HG03520 (cell line): ENCODE results near the gene CELSR2.

Source experiments
- ATAC-seq: cut with Tn5 transposase; IDR thresholded peaks from one replicate; pipeline ENCODE4 v1.9.1; 2021; ENCODE audit warnings: mild to moderate bottlenecking, moderate library complexity; ENCODE audit not compliant: unreplicated experiment

The CELSR2 gene

DNA sequence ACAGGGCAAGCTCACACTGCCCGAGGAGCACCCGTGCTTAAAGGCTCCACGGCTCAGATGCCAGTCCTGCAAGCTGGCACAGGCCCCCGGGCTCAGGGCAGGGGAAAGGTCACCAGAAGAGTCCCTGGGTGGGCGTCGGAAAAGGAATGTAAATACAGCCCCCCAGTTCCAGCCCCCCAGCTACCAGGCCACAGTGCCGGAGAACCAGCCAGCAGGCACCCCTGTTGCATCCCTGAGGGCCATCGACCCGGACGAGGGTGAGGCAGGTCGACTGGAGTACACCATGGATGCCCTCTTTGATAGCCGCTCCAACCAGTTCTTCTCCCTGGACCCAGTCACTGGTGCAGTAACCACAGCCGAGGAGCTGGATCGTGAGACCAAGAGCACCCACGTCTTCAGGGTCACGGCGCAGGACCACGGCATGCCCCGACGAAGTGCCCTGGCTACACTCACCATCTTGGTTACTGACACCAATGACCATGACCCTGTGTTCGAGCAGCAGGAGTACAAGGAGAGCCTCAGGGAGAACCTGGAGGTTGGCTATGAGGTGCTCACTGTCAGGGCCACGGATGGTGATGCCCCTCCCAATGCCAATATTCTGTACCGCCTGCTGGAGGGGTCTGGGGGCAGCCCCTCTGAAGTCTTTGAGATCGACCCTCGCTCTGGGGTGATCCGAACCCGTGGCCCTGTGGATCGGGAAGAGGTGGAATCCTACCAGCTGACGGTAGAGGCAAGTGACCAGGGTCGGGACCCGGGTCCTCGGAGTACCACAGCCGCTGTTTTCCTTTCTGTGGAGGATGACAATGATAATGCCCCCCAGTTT, 1.3 kb downstream of the CELSR2 start:
- ATAC-seq: no peak

DNA sequence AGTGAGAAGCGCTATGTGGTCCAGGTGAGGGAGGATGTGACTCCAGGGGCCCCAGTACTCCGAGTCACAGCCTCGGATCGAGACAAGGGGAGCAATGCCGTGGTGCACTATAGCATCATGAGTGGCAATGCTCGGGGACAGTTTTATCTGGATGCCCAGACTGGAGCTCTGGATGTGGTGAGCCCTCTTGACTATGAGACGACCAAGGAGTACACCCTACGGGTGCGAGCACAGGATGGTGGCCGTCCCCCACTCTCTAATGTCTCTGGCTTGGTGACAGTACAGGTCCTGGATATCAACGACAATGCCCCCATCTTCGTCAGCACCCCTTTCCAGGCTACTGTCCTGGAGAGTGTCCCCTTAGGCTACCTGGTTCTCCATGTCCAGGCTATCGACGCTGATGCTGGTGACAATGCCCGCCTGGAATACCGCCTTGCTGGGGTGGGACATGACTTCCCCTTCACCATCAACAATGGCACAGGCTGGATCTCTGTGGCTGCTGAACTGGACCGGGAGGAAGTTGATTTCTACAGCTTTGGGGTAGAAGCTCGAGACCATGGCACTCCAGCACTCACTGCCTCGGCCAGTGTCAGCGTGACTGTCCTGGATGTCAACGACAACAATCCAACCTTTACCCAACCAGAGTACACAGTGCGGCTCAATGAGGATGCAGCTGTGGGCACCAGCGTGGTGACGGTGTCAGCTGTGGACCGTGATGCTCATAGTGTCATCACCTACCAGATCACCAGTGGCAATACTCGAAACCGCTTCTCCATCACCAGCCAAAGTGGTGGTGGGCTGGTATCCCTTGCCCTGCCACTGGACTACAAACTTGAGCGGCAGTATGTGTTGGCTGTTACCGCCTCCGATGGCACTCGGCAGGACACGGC, 2.2 kb downstream of the CELSR2 start:
- no peak for ATAC-seq

GRCh38 chr1:109252167-109252892, 3.0 kb downstream of the CELSR2 start:
- no peak for ATAC-seq

DNA sequence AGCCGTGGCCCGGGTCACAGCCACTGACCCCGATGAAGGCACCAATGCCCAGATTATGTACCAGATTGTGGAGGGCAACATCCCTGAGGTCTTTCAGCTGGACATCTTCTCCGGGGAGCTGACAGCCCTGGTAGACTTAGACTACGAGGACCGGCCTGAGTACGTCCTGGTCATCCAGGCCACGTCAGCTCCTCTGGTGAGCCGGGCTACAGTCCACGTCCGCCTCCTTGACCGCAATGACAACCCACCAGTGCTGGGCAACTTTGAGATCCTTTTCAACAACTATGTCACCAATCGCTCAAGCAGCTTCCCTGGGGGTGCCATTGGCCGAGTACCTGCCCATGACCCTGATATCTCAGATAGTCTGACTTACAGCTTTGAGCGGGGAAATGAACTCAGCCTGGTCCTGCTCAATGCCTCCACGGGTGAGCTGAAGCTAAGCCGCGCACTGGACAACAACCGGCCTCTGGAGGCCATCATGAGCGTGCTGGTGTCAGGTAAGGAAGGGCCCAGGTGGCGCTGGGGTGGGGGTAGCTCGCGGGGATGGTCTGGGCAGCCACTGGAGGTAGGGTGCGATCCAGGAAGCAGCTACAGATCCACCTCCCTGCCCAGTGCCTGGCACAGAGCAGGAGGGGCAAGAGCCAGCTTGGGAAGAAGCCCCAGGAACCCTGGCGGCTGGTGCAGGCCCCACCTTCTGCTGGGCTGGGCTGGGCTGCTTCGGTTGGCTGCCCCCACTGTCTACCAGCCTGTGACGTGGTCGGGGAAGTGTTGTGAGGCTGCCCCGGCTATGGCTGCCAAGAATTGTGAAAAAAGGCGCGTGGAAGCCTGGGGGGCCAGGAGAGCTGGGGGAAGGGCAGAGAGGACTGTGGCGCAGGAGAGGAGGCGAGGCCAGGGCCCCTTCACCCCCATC, 3.8 kb downstream of the CELSR2 start:
- ATAC-seq: no peak

GRCh38 chr1:109253803-109254620, 4.7 kb downstream of the CELSR2 start:
- no peak for ATAC-seq

GRCh38 chr1:109254621-109255096, 5.3 kb downstream of the CELSR2 start:
- ATAC-seq: no peak

DNA sequence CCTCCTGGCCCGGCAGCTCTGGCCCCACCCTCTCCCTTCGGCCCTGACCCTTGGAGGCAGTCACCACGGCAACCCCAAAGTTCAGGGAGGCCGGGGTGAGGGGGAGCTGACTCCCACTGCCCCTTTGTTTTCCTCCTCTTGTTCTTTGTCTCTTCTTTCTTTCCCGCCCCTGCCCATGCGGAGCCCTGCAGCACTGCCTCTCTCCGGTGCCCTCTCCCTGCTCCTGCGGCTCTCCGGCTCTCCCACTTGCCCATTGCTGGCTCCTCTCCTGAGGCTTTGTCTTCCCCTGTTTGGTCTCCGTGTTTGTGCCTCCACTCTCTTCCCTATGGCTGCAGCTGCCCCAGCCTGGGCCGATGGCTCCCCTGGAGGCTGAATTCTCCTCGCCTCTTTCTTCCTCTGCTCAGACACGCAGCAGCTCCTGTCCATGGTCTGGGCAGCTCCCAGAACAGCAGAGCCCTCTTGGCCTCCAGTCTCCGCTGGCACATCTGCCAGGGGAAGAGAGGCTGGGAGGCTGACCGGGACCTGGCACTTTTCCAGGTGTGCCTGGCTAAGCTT, 5.8 kb downstream of the CELSR2 start:
- no peak for ATAC-seq

- ATAC-seq: no peak
These were observed 6.3 kb downstream of the CELSR2 start for GRCh38 chr1:109255678-109256077.

- ATAC-seq: no peak
These were observed 6.7 kb downstream of the CELSR2 start for GRCh38 chr1:109256085-109256484.

DNA sequence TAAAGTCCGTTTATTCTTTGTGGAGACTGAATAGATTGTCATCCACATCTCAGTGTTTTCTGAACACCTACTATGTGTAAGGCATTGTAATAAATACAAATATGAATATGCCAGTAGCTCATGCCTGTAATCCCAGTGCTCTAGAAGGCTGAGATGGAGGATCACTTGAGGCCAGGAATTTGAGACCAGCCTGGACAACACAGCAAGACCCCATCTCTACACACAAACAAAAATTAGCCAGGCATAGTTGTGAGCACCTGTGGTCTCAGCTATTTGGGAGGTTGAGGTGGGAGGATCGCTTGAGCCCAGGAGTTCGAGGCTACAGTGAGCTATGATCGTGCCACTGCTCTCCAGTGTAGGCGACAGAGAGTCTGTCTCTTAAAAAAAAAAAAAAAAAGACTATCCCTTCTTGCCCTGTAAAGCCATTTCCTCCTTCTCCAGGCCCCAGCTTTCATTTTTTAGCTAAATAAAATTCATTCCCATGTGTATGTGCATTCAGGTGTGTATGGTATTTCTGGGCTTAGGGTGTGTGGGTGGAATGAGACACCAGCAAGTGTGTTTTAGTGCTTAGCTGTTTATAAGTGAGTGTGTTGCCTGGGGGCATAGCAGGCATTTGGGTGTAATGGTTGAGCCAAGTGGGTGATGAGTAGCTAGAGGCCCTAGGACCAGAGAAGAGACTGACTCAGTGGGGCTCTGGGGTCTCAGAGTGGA, 7.8 kb downstream of the CELSR2 start:
- ATAC-seq: no peak

- ATAC-seq: no peak
These were observed 8.5 kb downstream of the CELSR2 start for GRCh38 chr1:109257682-109258421.

GRCh38 chr1:109258481-109259466, 9.4 kb downstream of the CELSR2 start:
- ATAC-seq: no peak

DNA sequence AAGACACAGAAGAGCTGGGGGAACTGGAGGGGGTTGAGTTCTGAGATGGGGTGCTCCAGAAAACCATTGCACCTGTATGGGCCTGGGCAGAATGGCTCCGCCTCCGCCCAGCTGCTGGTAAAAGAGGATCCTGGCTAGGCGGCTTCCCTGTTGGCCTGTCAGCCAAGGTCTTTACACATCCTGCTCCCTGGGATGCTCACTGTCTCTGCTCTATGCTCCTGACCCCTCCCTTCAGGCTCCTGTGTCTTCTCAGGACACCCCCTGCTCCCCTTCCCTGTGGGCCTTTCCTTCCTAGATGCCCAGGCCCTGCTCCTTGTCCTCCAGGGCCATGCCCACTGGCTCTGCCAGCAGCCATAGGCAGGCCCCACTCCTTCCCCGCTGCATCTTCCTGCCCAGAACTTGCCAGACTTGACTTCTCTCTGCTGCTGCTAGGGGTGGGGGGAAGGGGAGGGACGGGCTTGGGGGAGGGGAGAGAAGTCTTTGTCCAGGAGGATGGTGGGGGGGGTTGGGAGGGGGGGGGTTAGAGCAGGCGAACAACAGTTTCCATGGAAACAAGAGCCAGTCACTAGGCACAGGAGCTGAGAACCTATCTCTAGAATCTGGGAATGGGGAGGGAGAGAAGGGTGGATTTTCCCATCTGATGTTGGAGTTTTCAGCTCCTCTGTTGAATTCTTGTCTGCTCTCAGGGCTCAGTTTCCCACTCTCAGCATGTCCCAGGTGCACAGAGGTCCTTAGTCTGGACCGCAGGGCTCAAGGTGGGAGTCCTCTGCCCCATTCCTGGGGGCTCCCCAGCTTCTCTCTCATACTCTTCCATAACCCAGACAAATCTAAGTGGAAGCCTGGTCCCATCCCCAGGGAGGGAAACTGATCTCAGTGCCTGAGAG, 10.6 kb downstream of the CELSR2 start:
- ATAC-seq: no peak

- ATAC-seq: no peak
These were observed 11.7 kb downstream of the CELSR2 start for GRCh38 chr1:109261006-109261405.

- no peak for ATAC-seq
These were observed 12.2 kb downstream of the CELSR2 start for GRCh38 chr1:109261578-109261977.
